ENCODE measurements around the gene RFNG. TPM values are rescaled to one million over a fixed set of nuclear protein-coding genes. Genes with fewer than 3 reads are reported as not detected.

RFNG gene
- total and polyA plus RNA-seq, 2 of the 13 experiments (the other 11 are each of a cell fraction or from before 2014, with no cell fraction given): 61.4 to 64.0 TPM

- TF ChIP-seq SKIL (CRISPR knock-in tag; IDR thresholded peaks at IDR 0.05; ENCODE audit: borderline replicate concordance) (peak; percentile 97), ZFP36L1 (CRISPR knock-in tag; IDR thresholded peaks at IDR 0.05) (peak; percentile 86; the same call in 1 of the 2 replicates), ZNF629 (CRISPR knock-in tag; conservative IDR thresholded peaks at IDR 0.05) (peak; percentile 67; the same call in 1 of the 2 replicates), ZNF513 (CRISPR knock-in tag; conservative IDR thresholded peaks at IDR 0.05) (peak; percentile 32; the same call in 1 of the 2 replicates), ZNF17 (CRISPR knock-in tag; IDR thresholded peaks at IDR 0.05) (no peak), REXO4 (CRISPR knock-in tag; IDR thresholded peaks at IDR 0.05; ENCODE audit: borderline replicate concordance) (no peak), HES4 (CRISPR knock-in tag; IDR thresholded peaks at IDR 0.05; ENCODE audit: borderline replicate concordance) (no peak), ZBTB44 (CRISPR knock-in tag; IDR thresholded peaks at IDR 0.05) (peak; percentile 28; the same call in 1 of the 2 replicates), ATF7-NPFF (CRISPR knock-in tag; IDR thresholded peaks at IDR 0.05; ENCODE audit: low read depth) (peak; percentile 36; the same call in 1 of the 2 replicates), ZNF670 (CRISPR knock-in tag; IDR thresholded peaks at IDR 0.05; ENCODE audit: borderline replicate concordance) (no peak; the same call in 1 of the 2 replicates), TRAFD1 (CRISPR knock-in tag; IDR thresholded peaks at IDR 0.05; ENCODE audit: borderline replicate concordance) (no peak), GZF1 (CRISPR knock-in tag; IDR thresholded peaks at IDR 0.05) (peak; percentile 73; the same call in 1 of the 2 replicates), ZNF350 (CRISPR knock-in tag; IDR thresholded peaks at IDR 0.05; ENCODE audit: borderline replicate concordance, low read depth) (peak; percentile 76), KLF6 (CRISPR knock-in tag; IDR thresholded peaks at IDR 0.05) (peak; percentile 89), JARID2 (CRISPR knock-in tag; IDR thresholded peaks at IDR 0.05; ENCODE audit: insufficient replicate concordance) (peak; percentile 70), PHF5A (CRISPR knock-in tag; IDR thresholded peaks at IDR 0.05; ENCODE audit: low read depth, unreplicated experiment) (peak; percentile 86), AHR (CRISPR knock-in tag; IDR thresholded peaks at IDR 0.05) (peak; percentile 53; the same call in 1 of the 2 replicates), ZNF275 (CRISPR knock-in tag; IDR thresholded peaks at IDR 0.05; ENCODE audit: borderline replicate concordance) (no peak), KLF16 (CRISPR knock-in tag; IDR thresholded peaks at IDR 0.05) (peak; percentile 93 to 98; a peak in 3 of 4 replicates), TBX2 (CRISPR knock-in tag; IDR thresholded peaks at IDR 0.05; ENCODE audit: borderline replicate concordance) (peak; percentile 92)
These were observed 50.6 kb downstream of the RFNG start (continued) for GRCh38 chr17:82000803-82001570.
